Keratinocyte (primary cell): ENCODE measurements around the gene ARL3. TPM values are rescaled to one million over a fixed set of nuclear protein-coding genes. Genes with fewer than 3 reads are reported as not detected.

Source experiments
- DNase-seq: peaks from one replicate; pipeline ENCODE4 v3.0.0-alpha.2; 2011; ENCODE audit warnings: low read depth, missing footprints, low spot score
- FAIRE-seq: peaks from 2 replicates; lab custom pipeline; 2011; peaks lifted over from hg19 to GRCh38; lab: Jason Lieb, UNC
- H2AFZ ChIP-seq: 2 replicates; pipeline ENCODE4 v1.6.0; 2012; ENCODE audit warnings: low read length, control low read depth, inconsistent platforms; ENCODE audit not compliant: control insufficient read depth
- H3K27ac ChIP-seq: 2 replicates; pipeline ENCODE4 v1.5.1; 2011; ENCODE audit warnings: low read length; ENCODE audit not compliant: control insufficient read depth, insufficient read depth
- H3K27me3 ChIP-seq: 3 replicates; pipeline ENCODE4 v1.6.0; 2011; ENCODE audit warnings: low read length; ENCODE audit not compliant: control insufficient read depth, insufficient read depth; ENCODE audit errors: extremely low read depth
- H3K36me3 ChIP-seq, 2 experiments: 2 replicates in 1 of 2; 3 replicates in 1 of 2; pipeline ENCODE4 v1.5.1; 2011; ENCODE audit warnings: low read length in 2 of 2, mild to moderate bottlenecking in 1 of 2; ENCODE audit not compliant: control insufficient read depth in 2 of 2, insufficient read depth in 2 of 2; ENCODE audit errors: extremely low read depth in 1 of 2
- H3K4me1 ChIP-seq: 3 replicates; pipeline ENCODE4 v1.5.1; 2011; ENCODE audit warnings: low read length; ENCODE audit not compliant: control insufficient read depth, insufficient read depth; ENCODE audit errors: extremely low read depth
- H3K4me2 ChIP-seq: 3 replicates; pipeline ENCODE4 v1.6.0; 2011; ENCODE audit warnings: low read depth, low read length; ENCODE audit not compliant: control insufficient read depth, insufficient read depth; ENCODE audit errors: extremely low read depth
- H3K4me3 ChIP-seq, 3 experiments: fragments of 200-600 bp in 1 of 3; sonication (generic) in 1 of 3; 2 replicates in 2 of 3; 3 replicates in 1 of 3; pipeline ENCODE4 v1.5.1; 2011 to 2016; ENCODE audit warnings: low read length in 3 of 3, mild to moderate bottlenecking in 3 of 3, control low read depth in 2 of 3, inconsistent platforms in 1 of 3, low read depth in 1 of 3, mixed read lengths in 1 of 3, mixed run types in 1 of 3, moderate library complexity in 1 of 3; ENCODE audit not compliant: control insufficient read depth in 2 of 3, insufficient read depth in 2 of 3; ENCODE audit errors: extremely low read depth in 1 of 3
- H3K79me2 ChIP-seq: 2 replicates; pipeline ENCODE4 v1.6.0; 2012; ENCODE audit warnings: low read length; ENCODE audit not compliant: control insufficient read depth, insufficient read depth
- H3K9ac ChIP-seq: 3 replicates; pipeline ENCODE4 v1.6.0; 2011; ENCODE audit warnings: low read length; ENCODE audit not compliant: control insufficient read depth, insufficient read depth; ENCODE audit errors: extremely low read depth
- H3K9me1 ChIP-seq: 3 replicates; pipeline ENCODE4 v1.6.0; 2011; ENCODE audit warnings: low read length; ENCODE audit not compliant: control insufficient read depth, insufficient read depth; ENCODE audit errors: extremely low read depth
- H3K9me3 ChIP-seq: 2 replicates; pipeline ENCODE4 v1.5.1; 2012; ENCODE audit warnings: low read depth, low read length; ENCODE audit not compliant: control insufficient read depth
- H4K20me1 ChIP-seq: 3 replicates; pipeline ENCODE4 v1.6.0; 2011; ENCODE audit warnings: low read length; ENCODE audit not compliant: control insufficient read depth, insufficient read depth; ENCODE audit errors: extremely low read depth
- EZH2 ChIP-seq: IDR thresholded peaks from one replicate; pipeline ENCODE4 v1.6.1; 2012; ENCODE audit warnings: inconsistent platforms, mild to moderate bottlenecking, low read length, moderate library complexity
- dilution Hi-C: fragments of 300-500 bp; cut with MboI; formaldehyde crosslinking; loops from one replicate; pipeline ENCODE4 v1.7.0; 2020; ENCODE audit warnings: low sequenced_read_pairs; ENCODE audit not compliant: extremely low pct_ligation_motif_present
- polyA plus RNA-seq, 5 experiments: library from polyadenylated mRNA; depleted of rRNA in 3 of 5; stranded (reverse) in 3 of 5; stranded (forward) in 1 of 5; unstranded in 1 of 5; fragments of >200 nt; gene quantifications; 1 replicate in 1 of 5; 2 replicates in 3 of 5; 3 replicates in 1 of 5; pipeline versions ENCODE4 v1.2.1 to v1.2.3, GENCODE V29; 2011 to 2012; ENCODE audit warnings: missing spikeins in 2 of 5, low read depth in 1 of 5, low replicate concordance in 1 of 5
- TF ChIP-seq, protein P1 (sequence below), 3 experiments: IDR thresholded peaks in 1 of 3; conservative IDR thresholded peaks in 1 of 3; optimal IDR thresholded peaks in 1 of 3; 2 replicates in 2 of 3; 3 replicates in 1 of 3; pipeline versions ENCODE3 to v1.5.1; 2011; ENCODE audit warnings: low read length in 3 of 3, mild to moderate bottlenecking in 3 of 3, moderate library complexity in 2 of 3, control low read depth in 1 of 3, inconsistent platforms in 1 of 3; ENCODE audit not compliant: insufficient read depth in 2 of 3; ENCODE audit errors: extremely low read depth in 1 of 3

ARL3 gene
- polyA plus RNA-seq, 1 donor (not counting 4 experiments of a cell fraction or from before 2014, with no cell fraction given) = 10.7 TPM

GRCh38 chr10:102753718-102754117, 39.5 kb upstream of the ARL3 start:
- Histone ChIP-seq H3K36me3 (peaks cover 1 to 4% of the 10 kb centered on the region in 2 experiments), H3K4me3 (no peak overlapping the region), H3K27me3 (no peaks in the 10 kb centered on the region), H3K4me1 (no peaks in the 10 kb centered on the region), H4K20me1 (no peaks in the 10 kb centered on the region), H3K27ac (no peak overlapping the region), H3K4me2 (no peak overlapping the region), H3K9ac (no peak overlapping the region), H3K9me1 (peaks cover 2% of the 10 kb centered on the region), H3K79me2 (peaks cover 34% of the 10 kb centered on the region), H2AFZ (no peak overlapping the region), H3K9me3 (no peaks in the 10 kb centered on the region)
- FAIRE-seq = no peak
- DNase-seq = no peak
- dilution Hi-C loops = no loop called here
- TF ChIP-seq, protein P1, sequence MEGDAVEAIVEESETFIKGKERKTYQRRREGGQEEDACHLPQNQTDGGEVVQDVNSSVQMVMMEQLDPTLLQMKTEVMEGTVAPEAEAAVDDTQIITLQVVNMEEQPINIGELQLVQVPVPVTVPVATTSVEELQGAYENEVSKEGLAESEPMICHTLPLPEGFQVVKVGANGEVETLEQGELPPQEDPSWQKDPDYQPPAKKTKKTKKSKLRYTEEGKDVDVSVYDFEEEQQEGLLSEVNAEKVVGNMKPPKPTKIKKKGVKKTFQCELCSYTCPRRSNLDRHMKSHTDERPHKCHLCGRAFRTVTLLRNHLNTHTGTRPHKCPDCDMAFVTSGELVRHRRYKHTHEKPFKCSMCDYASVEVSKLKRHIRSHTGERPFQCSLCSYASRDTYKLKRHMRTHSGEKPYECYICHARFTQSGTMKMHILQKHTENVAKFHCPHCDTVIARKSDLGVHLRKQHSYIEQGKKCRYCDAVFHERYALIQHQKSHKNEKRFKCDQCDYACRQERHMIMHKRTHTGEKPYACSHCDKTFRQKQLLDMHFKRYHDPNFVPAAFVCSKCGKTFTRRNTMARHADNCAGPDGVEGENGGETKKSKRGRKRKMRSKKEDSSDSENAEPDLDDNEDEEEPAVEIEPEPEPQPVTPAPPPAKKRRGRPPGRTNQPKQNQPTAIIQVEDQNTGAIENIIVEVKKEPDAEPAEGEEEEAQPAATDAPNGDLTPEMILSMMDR (optimal IDR thresholded peaks at IDR 0.05 in 1 of 3, IDR thresholded peaks at IDR 0.05 in 1 of 3, conservative IDR thresholded peaks at IDR 0.05 in 1 of 3; ENCODE audit: extremely low read depth in 1 of 3, insufficient read depth in 2 of 3, low read length in 3 of 3) = no peak
- no peak for TF ChIP-seq EZH2

GRCh38 chr10:102752934-102753664, 38.9 kb upstream of the ARL3 start:
- DNase-seq (no peak), FAIRE-seq (peak; percentile 17)
- H4K20me1 ChIP-seq = no peaks in the 10 kb centered on the region
- H3K4me3 ChIP-seq = no peak overlapping the region
- no peak overlapping the region for H3K9ac ChIP-seq
- dilution Hi-C loops = no loop called here
- no peak overlapping the region for H3K27ac ChIP-seq
- no peak for TF ChIP-seq EZH2
- TF ChIP-seq, protein P1 (optimal IDR thresholded peaks at IDR 0.05 in 1 of 3, IDR thresholded peaks at IDR 0.05 in 1 of 3, conservative IDR thresholded peaks at IDR 0.05 in 1 of 3; ENCODE audit: extremely low read depth in 1 of 3, insufficient read depth in 2 of 3, low read length in 3 of 3) = peak; percentile 68 to 75 (median 68)
- H2AFZ ChIP-seq = no peak overlapping the region
- H3K9me3 ChIP-seq = no peaks in the 10 kb centered on the region
- no peaks in the 10 kb centered on the region for H3K27me3 ChIP-seq
- peaks cover 2% of the 10 kb centered on the region for H3K9me1 ChIP-seq
- H3K4me2 ChIP-seq = no peak overlapping the region
- H3K79me2 ChIP-seq = peaks cover 37% of the 10 kb centered on the region
- no peaks in the 10 kb centered on the region for H3K4me1 ChIP-seq
- peaks cover 1 to 4% of the 10 kb centered on the region in 2 experiments for H3K36me3 ChIP-seq
